ENCODE measurements around the gene PTCH2. TPM values are rescaled to one million over a fixed set of nuclear protein-coding genes. Genes with fewer than 3 reads are reported as not detected.

The PTCH2 gene
- total and polyA plus RNA-seq, 11 donors = 0.19 to 0.85 (median 0.37) TPM; not detected in 1

DNA sequence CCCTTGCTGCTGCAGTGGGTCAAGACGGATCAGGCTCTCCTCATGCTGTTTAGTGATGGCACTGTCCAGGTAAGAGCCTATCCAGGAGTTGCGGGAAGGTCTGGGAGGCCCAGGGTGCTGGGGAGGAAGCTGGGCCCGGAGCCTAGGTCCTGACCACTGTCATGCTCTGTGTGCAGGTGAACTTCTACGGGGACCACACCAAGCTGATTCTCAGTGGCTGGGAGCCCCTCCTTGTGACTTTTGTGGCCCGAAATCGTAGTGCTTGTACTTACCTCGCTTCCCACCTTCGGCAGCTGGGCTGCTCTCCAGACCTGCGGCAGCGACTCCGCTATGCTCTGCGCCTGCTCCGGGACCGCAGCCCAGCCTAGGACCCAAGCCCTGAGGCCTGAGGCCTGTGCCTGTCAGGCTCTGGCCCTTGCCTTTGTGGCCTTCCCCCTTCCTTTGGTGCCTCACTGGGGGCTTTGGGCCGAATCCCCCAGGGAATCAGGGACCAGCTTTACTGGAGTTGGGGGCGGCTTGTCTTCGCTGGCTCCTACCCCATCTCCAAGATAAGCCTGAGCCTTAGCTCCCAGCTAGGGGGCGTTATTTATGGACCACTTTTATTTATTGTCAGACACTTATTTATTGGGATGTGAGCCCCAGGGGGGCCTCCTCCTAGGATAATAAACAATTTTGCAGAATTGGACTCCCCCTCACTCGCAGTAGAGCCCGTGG is 37.6 kb downstream of the PTCH2 start:
- Histone ChIP-seq H3K4me3 (peak overlapping the region in 1 of 12 donors; percentile 59), H3K27ac (peak overlapping the region in 11 of 12 donors; percentile 91 to 100 (median 99)), H3K27me3 (no peaks in the 10 kb centered on the region), H3K4me1 (peaks cover 14 to 92% (median 75%) of the 10 kb centered on the region in 12 donors), H3K36me3 (peaks cover 0 to 52% (median 40%) of the 10 kb centered on the region in 9 donors), H3K9me3 (no peaks in the 10 kb centered on the region)
- DNase-seq (peak in 4 of 5 donors; percentile 19 to 56 (median 28)), ATAC-seq (no peak)
- 93 to 96% (median 93%) methylated on average over 19 to 20 of the region's 20 CpGs for WGBS, 4 donors
- TF ChIP-seq CTCF (IDR thresholded peaks at IDR 0.05) = no peak
- TF ChIP-seq POLR2A (IDR thresholded peaks at IDR 0.05) = no peak
- intact Hi-C loops (cut with DNase I) = loop anchor here in 1 of 10 donors (10.0 kb wide), 1 partner anchor 499 kb away; no protein-coding TSS in a partner anchor

GRCh38 chr1:44803312-44804095 is 39.5 kb downstream of the PTCH2 start:
- no peaks in the 10 kb centered on the region for H3K27me3 ChIP-seq
- DNase-seq = peak in 2 of 5 donors; percentile 22 to 33
- intact Hi-C loops (cut with DNase I) = loop anchor here in 1 of 10 donors (10.0 kb wide), 1 partner anchor 501 kb away; no protein-coding TSS in a partner anchor
- H3K4me1 ChIP-seq = peaks cover 14 to 80% (median 62%) of the 10 kb centered on the region in 12 donors
- peaks cover 0 to 52% (median 40%) of the 10 kb centered on the region in 9 donors for H3K36me3 ChIP-seq
- no peak for ATAC-seq
- no peak for TF ChIP-seq POLR2A (IDR thresholded peaks at IDR 0.05)
- TF ChIP-seq CTCF (IDR thresholded peaks at IDR 0.05) = no peak
- peak overlapping the region in 10 of 12 donors; percentile 47 to 97 (median 91) for H3K27ac ChIP-seq
- no peaks in the 10 kb centered on the region for H3K9me3 ChIP-seq
- peak overlapping the region in 4 of 12 donors; percentile 18 to 94 (median 88) for H3K4me3 ChIP-seq
- 79 to 87% (median 83%) methylated on average over 9 to 13 of the region's 13 CpGs for WGBS, 4 donors

DNA sequence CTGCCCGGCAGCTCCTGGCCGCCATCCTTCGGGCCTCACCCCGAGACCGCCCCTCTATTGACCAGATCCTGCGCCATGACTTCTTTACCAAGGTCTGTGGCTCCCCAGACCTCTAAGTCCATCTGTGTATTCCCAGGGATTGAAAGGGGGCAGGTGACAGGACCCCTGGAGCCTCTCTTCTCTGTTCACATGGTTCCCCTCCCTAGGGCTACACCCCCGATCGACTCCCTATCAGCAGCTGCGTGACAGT is 40.1 kb downstream of the PTCH2 start:
- H3K27ac ChIP-seq = peak overlapping the region in 10 of 12 donors; percentile 29 to 97 (median 91)
- ATAC-seq (no peak), DNase-seq (no peak)
- no peaks in the 10 kb centered on the region for H3K27me3 ChIP-seq
- H3K4me1 ChIP-seq = peaks cover 14 to 75% (median 57%) of the 10 kb centered on the region in 12 donors
- H3K36me3 ChIP-seq = peaks cover 0 to 52% (median 40%) of the 10 kb centered on the region in 9 donors
- peak overlapping the region in 6 of 12 donors; percentile 18 to 96 (median 90) for H3K4me3 ChIP-seq
- intact Hi-C loops (cut with DNase I) = loop anchor here in 1 of 10 donors (10.0 kb wide), 1 partner anchor 502 kb away; no protein-coding TSS in a partner anchor
- 86 to 91% (median 89%) methylated on average over 8 to 9 of the region's 9 CpGs for WGBS, 4 donors
- no peaks in the 10 kb centered on the region for H3K9me3 ChIP-seq
- TF ChIP-seq CTCF (IDR thresholded peaks at IDR 0.05) (no peak), POLR2A (IDR thresholded peaks at IDR 0.05) (no peak)
